Measurements from ENCODE around the gene MVB12A. TPM values are rescaled to one million over a fixed set of nuclear protein-coding genes. Genes with fewer than 3 reads are reported as not detected.

The MVB12A gene
- total RNA-seq, 1 donor from 2014 or later, result 17.5 TPM

DNA sequence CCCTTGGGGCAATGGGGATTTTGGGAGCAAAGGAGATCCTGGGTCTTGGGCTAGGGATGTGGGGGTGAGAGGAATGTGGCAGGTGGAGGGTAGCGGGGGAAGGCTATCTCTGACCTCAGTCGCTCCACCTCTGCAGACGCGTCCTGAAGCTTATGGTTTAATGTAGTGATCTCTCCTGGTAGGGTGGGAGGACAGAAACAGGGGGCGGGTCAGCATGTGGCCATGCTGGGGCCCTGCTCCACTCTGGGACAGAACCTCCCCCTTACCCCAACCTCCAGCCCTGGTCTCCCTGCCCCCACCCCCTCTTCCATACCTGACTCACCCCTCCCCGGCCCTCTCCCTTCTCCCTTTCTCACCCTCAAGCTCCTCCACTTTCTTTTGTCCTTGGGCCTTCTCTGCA lies 15.8 kb upstream of the MVB12A start:
- DNase-seq (ENCODE audit: low spot score in 2 of 2), result no peak

GRCh38 chr19:17404621-17405249 lies 15.1 kb upstream of the MVB12A start:
- FAIRE-seq (no peak), DNase-seq (ENCODE audit: low spot score in 2 of 2) (no peak)

More for the DNA sequence above, 15.8 kb upstream of the MVB12A start:
- FAIRE-seq, result no peak

DNA sequence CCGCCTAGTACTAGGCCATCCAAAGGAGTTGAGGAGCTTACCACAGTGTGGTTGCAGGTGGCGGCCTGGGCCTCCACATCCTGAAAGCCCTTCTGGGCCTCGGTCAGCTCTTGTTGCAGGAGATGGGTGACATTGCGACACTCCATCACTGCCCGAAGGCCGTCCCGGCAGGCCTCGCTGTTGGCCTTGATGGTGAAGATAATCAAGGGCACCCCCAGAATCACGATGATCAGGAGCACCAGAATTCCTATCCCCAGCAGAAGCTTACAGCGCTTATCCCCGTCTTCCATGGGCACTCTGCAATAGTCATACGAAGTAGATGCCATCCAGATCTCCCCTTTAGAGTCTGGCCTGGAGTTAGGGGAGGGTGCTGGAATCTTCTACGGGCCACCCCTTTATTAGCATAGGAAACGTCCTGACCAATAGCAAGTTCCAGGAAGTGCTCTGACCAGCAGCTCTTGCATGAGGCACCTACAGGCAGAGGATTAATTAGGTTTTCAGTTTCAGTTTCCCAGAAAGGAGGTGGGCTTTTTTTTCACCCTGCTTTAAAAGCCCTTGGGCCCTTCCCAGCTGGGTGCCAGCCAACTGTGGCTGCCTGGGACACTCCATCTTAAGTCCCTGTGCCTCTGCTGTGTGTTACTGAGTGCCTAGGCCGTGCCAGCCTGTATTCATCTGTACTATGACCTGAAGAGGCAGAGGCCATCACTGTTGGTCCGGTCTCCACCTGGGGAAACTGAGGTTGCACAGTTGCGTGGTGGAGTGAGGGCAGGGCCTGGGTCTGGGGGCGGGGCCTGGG lies 14.4 kb upstream of the MVB12A start, which contains the start of gene BST2:
BST2 (minus strand) TSS at position 381 of the 796 bp plus-strand sequence; CDS start at position 326, 55 bp downstream.
- DNase-seq (ENCODE audit: low spot score in 2 of 2), result peak; percentile 63 to 82
- no peak for FAIRE-seq

DNA sequence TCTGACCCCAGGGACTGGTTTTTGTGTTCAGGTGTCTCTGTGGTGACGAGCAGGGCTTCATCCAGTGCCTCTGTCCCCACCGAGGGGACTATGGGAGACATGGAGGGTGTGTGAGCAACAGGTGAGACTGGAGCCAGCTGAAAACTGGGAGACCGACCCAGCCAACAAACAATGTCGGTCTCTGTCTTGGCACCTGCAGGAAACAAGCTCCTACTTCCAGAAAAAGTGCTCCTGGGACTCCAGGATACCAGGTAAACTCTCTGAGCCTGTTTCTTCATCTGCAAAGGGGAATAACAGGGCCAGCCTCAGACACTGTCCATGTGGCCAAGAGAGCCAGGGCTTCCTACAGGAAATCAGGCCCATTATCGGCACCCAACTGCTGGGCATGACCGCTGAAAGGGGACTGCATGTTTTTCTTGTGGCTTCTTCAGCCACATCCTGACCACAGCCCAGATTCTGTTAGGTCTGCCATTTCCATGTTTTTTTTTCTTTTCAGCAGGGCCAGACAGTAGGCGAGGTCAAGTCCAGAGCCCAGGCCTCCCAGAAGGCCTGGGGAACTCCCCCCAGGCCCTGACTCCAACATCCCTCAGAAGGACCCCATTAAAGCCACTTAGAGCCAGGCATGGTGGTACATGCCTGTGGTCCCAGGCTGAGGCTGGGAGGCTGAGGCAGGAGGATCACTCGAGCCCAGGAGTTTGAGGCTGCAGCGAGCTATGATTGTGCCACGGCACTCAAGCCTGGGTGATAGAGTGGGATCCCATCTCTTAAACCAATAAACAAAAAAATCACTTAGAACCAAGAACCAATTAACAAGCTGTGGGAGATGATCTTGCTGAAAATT lies 13.6 kb upstream of the MVB12A start:
- FAIRE-seq (no peak), DNase-seq (ENCODE audit: low spot score in 2 of 2) (no peak)

DNA sequence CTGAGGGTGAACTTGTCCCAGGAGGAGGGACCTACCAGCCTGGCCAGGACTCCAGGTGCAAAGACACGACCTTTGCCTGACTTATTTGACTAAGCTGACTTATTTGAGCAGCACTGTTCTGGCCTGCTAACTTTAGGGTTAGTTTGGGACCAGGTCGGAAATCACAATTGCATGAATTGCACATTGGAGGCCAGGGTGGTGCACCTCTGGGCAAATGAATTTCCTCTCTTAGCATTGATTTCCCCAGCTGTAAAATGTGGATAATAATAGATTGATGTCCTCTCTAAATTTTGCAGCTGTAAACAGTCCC lies 13.0 kb upstream of the MVB12A start:
- DNase-seq (ENCODE audit: low spot score in 2 of 2), result no peak
- FAIRE-seq, result no peak

DNA sequence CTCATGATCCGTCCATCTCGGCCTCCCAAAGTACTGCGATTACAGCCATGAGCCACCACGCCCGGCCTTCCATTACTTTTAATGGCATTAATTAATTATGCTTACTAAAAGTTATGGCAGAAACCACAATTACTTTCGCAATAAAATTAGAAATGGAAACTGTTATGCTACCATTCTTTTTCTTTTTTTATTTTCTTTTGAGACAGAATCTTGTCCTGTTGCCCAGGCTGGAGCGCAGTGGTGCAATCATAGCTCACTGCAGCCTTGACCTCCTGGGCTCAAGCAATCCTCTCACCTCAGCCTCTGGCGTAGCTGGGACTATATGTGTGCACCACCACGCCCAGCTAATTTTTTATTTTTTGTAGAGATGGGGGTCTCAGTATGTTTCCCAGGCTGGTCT lies 9.9 kb upstream of the MVB12A start:
- FAIRE-seq, result no peak
- no peak for DNase-seq (ENCODE audit: low spot score in 2 of 2)

DNA sequence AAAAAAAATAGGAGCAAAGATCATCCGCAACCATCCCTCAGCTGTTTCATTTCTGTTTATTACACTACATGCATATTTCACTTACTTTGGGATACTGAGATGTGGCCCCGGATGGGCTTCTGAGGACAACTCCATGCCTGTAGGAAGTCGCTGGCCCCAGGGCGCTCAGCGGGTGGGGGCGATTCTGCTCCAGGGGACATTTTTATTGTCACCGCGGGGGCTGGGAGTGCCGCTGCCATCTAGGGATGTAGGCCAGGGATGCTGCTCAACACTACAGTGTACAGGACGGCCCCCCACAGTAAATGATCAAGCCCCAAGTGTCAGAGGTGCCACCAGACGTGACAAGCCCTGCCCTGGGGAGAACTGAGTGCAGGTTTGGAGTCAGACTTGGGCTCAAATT lies 8.0 kb upstream of the MVB12A start:
- FAIRE-seq (no peak), DNase-seq (ENCODE audit: low spot score in 2 of 2) (no peak)

DNA sequence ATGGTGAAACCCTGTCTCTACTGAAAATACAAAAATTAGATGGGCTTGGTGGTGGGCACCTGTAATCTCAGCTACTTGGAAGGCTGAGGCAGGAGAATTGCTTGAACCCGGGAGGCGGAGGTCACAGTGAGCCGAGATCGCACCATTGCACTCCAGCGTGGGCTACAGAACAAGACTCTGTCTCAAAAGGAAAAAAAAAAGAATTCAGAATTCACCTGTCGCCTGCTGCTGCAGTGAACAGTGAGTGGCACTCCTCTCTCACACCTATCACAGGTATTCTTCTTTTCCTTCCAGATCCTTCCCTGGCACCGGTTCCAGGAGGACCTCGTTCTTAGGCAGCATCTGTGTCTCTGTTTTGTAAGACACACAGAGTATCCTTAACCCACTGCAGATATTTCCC lies 5.8 kb upstream of the MVB12A start:
- FAIRE-seq, result no peak
- no peak for DNase-seq (ENCODE audit: low spot score in 2 of 2)

- no peak for DNase-seq (ENCODE audit: low spot score in 2 of 2)
- FAIRE-seq, result no peak
These were observed 4.7 kb upstream of the MVB12A start for GRCh38 chr19:17415121-17415520.

DNA sequence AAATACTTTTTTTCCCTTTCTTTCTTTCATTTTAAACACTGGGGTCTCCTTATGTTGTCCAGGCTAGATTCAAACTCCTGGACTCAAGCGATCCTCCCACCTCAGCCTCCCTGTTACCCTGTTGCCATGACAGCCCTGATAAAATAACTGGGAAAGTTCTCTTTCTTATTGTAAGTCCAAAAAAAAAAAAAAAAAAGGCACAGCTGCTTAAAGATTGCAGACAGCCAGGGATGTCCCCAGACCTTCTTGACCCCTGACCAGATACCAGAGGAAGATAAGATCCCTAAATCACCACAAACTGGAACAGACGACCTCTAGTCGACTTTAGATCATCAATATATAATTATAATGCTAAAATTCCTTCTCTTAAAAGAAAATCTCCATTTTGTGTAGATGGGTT lies 1.1 kb upstream of the MVB12A start:
- FAIRE-seq (no peak), DNase-seq (ENCODE audit: low spot score in 2 of 2) (no peak)

GRCh38 chr19:17419154-17419620 lies 660 bp upstream of the MVB12A start:
- DNase-seq (ENCODE audit: low spot score in 2 of 2), result no peak
- no peak for FAIRE-seq

DNA sequence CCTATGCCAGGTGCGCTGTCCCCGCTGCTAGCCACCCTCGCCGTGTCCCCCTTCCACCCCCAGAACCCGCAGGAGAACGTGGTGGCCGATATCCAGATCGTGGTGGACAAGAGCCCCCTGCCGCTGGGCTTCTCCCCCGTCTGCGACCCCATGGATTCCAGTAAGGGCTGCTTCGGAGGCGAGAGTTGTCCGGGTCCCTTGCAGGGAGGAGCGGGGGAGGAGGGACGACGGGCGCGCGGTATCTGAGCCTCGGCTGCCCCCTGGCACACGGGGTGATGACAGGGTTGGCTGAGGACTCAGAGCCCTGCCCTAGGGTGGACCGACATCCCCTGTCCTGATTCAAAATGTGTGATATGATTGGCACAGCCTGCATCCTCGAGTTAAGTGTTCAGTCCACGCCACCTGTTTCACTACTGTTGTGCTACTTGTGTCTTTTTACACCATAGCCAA lies 653 bp downstream of the MVB12A start:
- DNase-seq (ENCODE audit: low spot score in 2 of 2), result peak in 1 of 2 donors; percentile 55
- no peak for FAIRE-seq

DNA sequence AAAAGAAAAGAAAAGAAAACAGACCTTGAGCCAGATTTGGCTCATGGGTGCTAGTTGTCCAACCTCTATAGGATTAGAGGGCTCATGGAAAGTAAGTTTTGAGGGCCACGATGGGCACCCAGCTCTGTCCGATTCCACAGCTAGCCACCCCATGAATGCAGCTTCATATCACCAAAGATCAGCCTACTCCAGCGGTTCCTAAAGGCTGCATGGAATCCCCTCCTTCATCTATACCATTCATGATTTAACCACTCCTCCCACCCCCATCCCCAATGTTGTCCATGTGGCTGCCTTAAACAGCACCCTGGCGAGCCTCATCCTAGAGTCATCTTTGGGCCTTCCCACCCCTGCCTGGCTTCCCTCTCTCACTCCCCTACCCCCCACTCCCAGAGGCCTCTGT lies 2.1 kb downstream of the MVB12A start:
- DNase-seq (ENCODE audit: low spot score in 2 of 2) (no peak), FAIRE-seq (no peak)

GRCh38 chr19:17423429-17424208 lies 3.8 kb downstream of the MVB12A start:
- DNase-seq (ENCODE audit: low spot score in 2 of 2) (no peak), FAIRE-seq (no peak)

DNA sequence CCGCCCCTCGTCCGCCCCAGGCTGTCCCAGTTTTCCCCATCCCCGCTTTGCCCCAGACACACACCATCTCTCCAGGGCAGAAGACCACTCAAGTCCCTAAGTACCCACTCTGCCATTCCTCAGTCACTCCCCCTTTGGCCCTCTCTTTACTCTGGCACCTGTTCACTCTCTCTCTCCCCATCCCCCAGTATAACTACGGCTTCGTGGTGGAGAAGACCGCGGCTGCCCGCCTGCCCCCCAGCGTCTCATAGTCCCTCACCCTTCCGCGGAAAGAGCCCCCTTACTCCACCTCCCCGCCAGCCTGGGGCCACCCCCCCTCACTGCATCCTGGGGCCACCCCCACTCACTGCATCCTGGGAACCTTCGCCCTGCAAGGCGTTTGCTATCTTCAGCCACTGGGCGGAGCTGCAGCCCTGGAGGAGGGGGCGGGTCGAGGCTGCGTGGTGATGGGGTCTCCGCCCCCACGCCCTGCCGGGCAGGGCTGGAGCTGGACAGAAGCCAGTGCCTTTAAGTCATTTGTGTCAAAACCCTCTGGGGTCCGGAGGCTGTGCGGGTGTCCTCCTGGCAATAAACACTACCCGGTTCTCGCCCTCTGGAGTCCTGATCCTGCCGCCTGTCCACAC lies 5.0 kb downstream of the MVB12A start:
- DNase-seq (ENCODE audit: low spot score in 2 of 2) (peak in 1 of 2 donors; percentile 74), FAIRE-seq (no peak)

GRCh38 chr19:17429641-17430113 lies 9.8 kb downstream of the MVB12A start:
- no peak for FAIRE-seq
- no peak for DNase-seq (ENCODE audit: low spot score in 2 of 2)

GRCh38 chr19:17431417-17431816 lies 11.6 kb downstream of the MVB12A start:
- DNase-seq (ENCODE audit: low spot score in 2 of 2) (no peak), FAIRE-seq (no peak)

- DNase-seq (ENCODE audit: low spot score in 2 of 2), result no peak
- FAIRE-seq, result no peak
These were observed 15.4 kb downstream of the MVB12A start for GRCh38 chr19:17435218-17435617.

DNA sequence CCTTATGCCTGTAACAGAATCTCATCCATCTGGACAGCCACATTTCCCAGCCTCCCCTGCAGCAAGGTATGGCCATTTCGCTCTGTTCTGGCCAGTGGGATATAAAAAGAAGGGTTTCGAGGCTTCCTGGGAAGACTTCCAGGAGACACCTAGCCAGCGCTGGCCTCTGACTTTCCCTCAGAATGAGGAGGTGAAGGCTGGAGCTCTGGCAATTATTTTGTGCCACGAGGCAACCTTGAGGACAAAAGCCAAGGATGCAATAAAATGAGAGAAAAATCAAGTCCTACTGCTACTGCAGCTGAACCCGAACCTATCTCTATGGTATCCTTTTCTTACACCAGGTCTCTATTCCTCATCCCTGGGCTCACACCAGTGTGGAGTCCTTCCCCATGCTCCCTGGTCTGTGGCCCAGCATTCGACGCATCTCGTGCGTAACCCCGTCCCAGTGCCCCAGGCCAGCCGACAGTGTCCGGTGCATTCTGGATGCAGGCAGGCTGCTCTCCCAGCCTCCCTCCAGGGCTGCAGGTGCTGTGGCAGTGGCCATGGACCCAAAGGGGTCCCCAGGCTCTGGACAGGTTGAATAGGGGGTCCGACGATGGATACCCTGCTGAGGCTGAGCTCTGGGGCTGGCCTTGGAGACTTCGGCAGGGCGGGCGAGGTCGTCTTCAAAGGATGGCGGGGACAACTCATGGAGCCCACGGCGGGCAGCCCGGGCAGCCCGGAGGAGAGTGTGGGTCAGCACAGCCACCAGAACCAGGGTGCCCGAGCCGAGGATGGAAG lies 16.4 kb downstream of the MVB12A start:
- FAIRE-seq (no peak), DNase-seq (ENCODE audit: low spot score in 2 of 2) (no peak)

All from frontal cortex (tissue), 4 donors.